GM23338 (cell line): ENCODE measurements around the gene TCN1. TPM values are rescaled to one million over a fixed set of nuclear protein-coding genes. Genes with fewer than 3 reads are reported as not detected.
"Not testable (repeated sequence)": the region's sequence is repeated elsewhere in the genome, so short reads cannot be mapped to it uniquely, and the experiment has no call there.

ENCODE experiments used
- ATAC-seq: fragments of 200-7000 bp; cut with Tn5 transposase; 3 replicates; pipeline ENCODE4 v1.9.1; 2020
- DNase-seq: peaks from one replicate; pipeline ENCODE4 v3.0.0-alpha.2; 2015; ENCODE audit warnings: low spot score
- H2AFZ ChIP-seq: fragments of 200-600 bp; sonication (generic); 2 replicates; pipeline ENCODE4 v1.8.0; 2016; ENCODE audit warnings: antibody characterized with exemption, mild to moderate bottlenecking, moderate library complexity
- H3F3A ChIP-seq: fragments of 200-600 bp; sonication (generic); replicated peaks from 2 replicates; pipeline ENCODE4 v1.8.0; 2017; ENCODE audit warnings: antibody characterized with exemption, mixed run types, low read depth
- H3K27ac ChIP-seq: fragments of 200-600 bp; sonication (generic); 2 replicates; pipeline ENCODE4 v1.6.1; 2016; ENCODE audit warnings: low read depth
- H3K27me3 ChIP-seq: fragments of 200-600 bp; sonication (generic); 2 replicates; pipeline ENCODE4 v1.8.0; 2016; ENCODE audit warnings: mild to moderate bottlenecking, mixed run types, moderate library complexity; ENCODE audit not compliant: insufficient read depth
- H3K36me3 ChIP-seq: fragments of 200-600 bp; sonication (generic); 2 replicates; pipeline ENCODE4 v1.8.0; 2016; ENCODE audit warnings: mild to moderate bottlenecking; ENCODE audit not compliant: insufficient read depth
- H3K4me1 ChIP-seq: fragments of 200-600 bp; sonication (generic); 2 replicates; pipeline ENCODE4 v1.8.0; 2016; ENCODE audit warnings: mild to moderate bottlenecking, moderate library complexity; ENCODE audit not compliant: insufficient read depth
- H3K4me2 ChIP-seq: fragments of 200-600 bp; sonication (generic); 2 replicates; pipeline ENCODE4 v1.7.1; 2017; ENCODE audit warnings: mixed run types
- H3K4me3 ChIP-seq: fragments of 200-600 bp; sonication (generic); 2 replicates; pipeline ENCODE4 v1.6.1; 2016; ENCODE audit warnings: mixed run types
- H3K79me2 ChIP-seq: fragments of 200-600 bp; sonication (generic); replicated peaks from 2 replicates; pipeline ENCODE4 v1.8.0; 2017; ENCODE audit warnings: mild to moderate bottlenecking; ENCODE audit not compliant: insufficient read depth
- H3K9me2 ChIP-seq: fragments of 200-600 bp; sonication (generic); 2 replicates; pipeline ENCODE4 v1.8.0; 2017; ENCODE audit not compliant: insufficient read depth
- H4K20me1 ChIP-seq: fragments of 200-600 bp; sonication (generic); replicated peaks from 2 replicates; pipeline ENCODE4 v1.8.0; 2017; ENCODE audit warnings: mild to moderate bottlenecking; ENCODE audit not compliant: insufficient read depth
- H3K27ac Mint-ChIP-seq: 2 replicates; pipeline ENCODE4 v1.8.0; 2020; ENCODE audit warnings: inconsistent platforms, mild to moderate bottlenecking, moderate library complexity, mixed read lengths
- H3K27me3 Mint-ChIP-seq: 3 replicates; pipeline ENCODE4 v1.8.0; 2022; ENCODE audit warnings: low read depth, mild to moderate bottlenecking, moderate library complexity, mixed read lengths, inconsistent platforms; ENCODE audit not compliant: insufficient read depth, poor library complexity
- H3K36me3 Mint-ChIP-seq: 3 replicates; pipeline ENCODE4 v1.8.0; 2021; ENCODE audit warnings: low read depth, mild to moderate bottlenecking, inconsistent platforms, moderate library complexity, mixed read lengths
- H3K4me1 Mint-ChIP-seq: 3 replicates; pipeline ENCODE4 v1.8.0; 2020; ENCODE audit warnings: mild to moderate bottlenecking, inconsistent platforms, mixed read lengths
- H3K4me3 Mint-ChIP-seq: 3 replicates; pipeline ENCODE4 v1.8.0; 2021; ENCODE audit warnings: moderate library complexity, mild to moderate bottlenecking, inconsistent platforms, mixed read lengths
- H3K9me3 Mint-ChIP-seq: 3 replicates; pipeline ENCODE4 v1.8.0; 2020; ENCODE audit warnings: moderate library complexity, mild to moderate bottlenecking, inconsistent platforms, mixed read lengths
- CREB1 ChIP-seq: fragments of 250-450 bp; sonication (Bioruptor Pico); IDR thresholded peaks from 2 replicates; pipeline ENCODE4 v1.5.0; 2020; ENCODE audit warnings: low read depth, mild to moderate bottlenecking, moderate library complexity
- EZH2 ChIP-seq: fragments of 200-600 bp; sonication (generic); IDR thresholded peaks from one replicate; pipeline ENCODE4 v1.8.0; 2017; ENCODE audit warnings: antibody characterized with exemption, mild to moderate bottlenecking, low read depth; ENCODE audit not compliant: unreplicated experiment
- EZH2phosphoT487 ChIP-seq: fragments of 200-600 bp; sonication (generic); IDR thresholded peaks from one replicate; pipeline ENCODE4 v1.8.1; 2018; ENCODE audit warnings: antibody characterized with exemption; ENCODE audit not compliant: unreplicated experiment
- NANOG ChIP-seq: IDR thresholded peaks from 2 replicates; pipeline ENCODE4 v1.6.1; 2016; ENCODE audit warnings: antibody characterized with exemption, borderline replicate concordance
- POLR2AphosphoS5 ChIP-seq: IDR thresholded peaks from 2 replicates; pipeline ENCODE4 v1.6.1; 2016; ENCODE audit warnings: antibody characterized with exemption, low read depth
- REST ChIP-seq: IDR thresholded peaks from one replicate; pipeline ENCODE4 v1.6.1; 2018; ENCODE audit warnings: antibody characterized with exemption; ENCODE audit not compliant: unreplicated experiment
- STAT1 ChIP-seq: IDR thresholded peaks from one replicate; pipeline ENCODE4 v1.6.1; 2016; ENCODE audit warnings: antibody characterized with exemption; ENCODE audit not compliant: unreplicated experiment
- ZNF114 ChIP-seq: fragments of 250-450 bp; sonication (Bioruptor Pico); IDR thresholded peaks from 2 replicates; pipeline ENCODE4 v1.5.0; 2020; ENCODE audit warnings: mild to moderate bottlenecking, moderate library complexity
- ZNF331 ChIP-seq: fragments of 250-450 bp; sonication (Bioruptor Pico); IDR thresholded peaks from 2 replicates; pipeline ENCODE4 v1.5.0; 2020; ENCODE audit warnings: low read depth, mild to moderate bottlenecking, moderate library complexity
- polyA plus RNA-seq: library from polyadenylated mRNA; unstranded; fragments of >200 nt; fragmentation: Nextera tagmentation; extraction: Ambion mirVana; gene quantifications from 2 replicates; pipeline ENCODE4 v1.2.1, GENCODE V29; 2016
- total RNA-seq: library from RNA; depleted of rRNA; stranded (reverse); fragments of >200 nt; shearing (Covaris generic); gene quantifications from 2 replicates; pipeline ENCODE4 v1.2.3, GENCODE V29; 2014

Gene TCN1
- total and polyA plus RNA-seq, 2 experiments from 2014 or later = not detected

GRCh38 chr11:59818572-59818971 lies 47.7 kb downstream of the TCN1 start (continued):
- no peak for TF ChIP-seq REST

GRCh38 chr11:59816434-59816833 lies 49.9 kb downstream of the TCN1 start:
- not testable (repeated sequence) for H3F3A ChIP-seq, H3K9me2 ChIP-seq, H3K9me3 Mint-ChIP-seq, ATAC-seq, H4K20me1 ChIP-seq, H3K27me3 Mint-ChIP-seq, DNase-seq, H3K27me3 ChIP-seq, H3K36me3 ChIP-seq, H2AFZ ChIP-seq, H3K79me2 ChIP-seq
- H3K4me1 ChIP-seq = peaks cover 51% of the 10 kb centered on the region
- Mint-ChIP-seq H3K27ac (peak overlapping the region; percentile 95), H3K4me1 (peaks cover 62% of the 10 kb centered on the region), H3K36me3 (peaks cover 14% of the 10 kb centered on the region), H3K4me3 (peak overlapping the region; percentile 72)
- peak overlapping the region; percentile 72 for H3K4me2 ChIP-seq
- H3K27ac ChIP-seq = peak overlapping the region; percentile 93
- H3K4me3 ChIP-seq = peak overlapping the region; percentile 43; the same call in 1 of the 2 replicates

- ATAC-seq (peak; percentile 81), DNase-seq (peak; percentile 74)
- Mint-ChIP-seq H3K27ac (peak overlapping the region; percentile 95), H3K27me3 (peaks cover 5% of the 10 kb centered on the region), H3K9me3 (no peaks in the 10 kb centered on the region; the same call in 2 of the 3 replicates), H3K36me3 (peaks cover 14% of the 10 kb centered on the region), H3K4me1 (peaks cover 69% of the 10 kb centered on the region), H3K4me3 (peak overlapping the region; percentile 72)
- Histone ChIP-seq H3K36me3 (no peaks in the 10 kb centered on the region), H2AFZ (no peak overlapping the region), H3K79me2 (no peaks in the 10 kb centered on the region), H3F3A (no peaks in the 10 kb centered on the region), H3K4me2 (peak overlapping the region; percentile 72), H3K27ac (peak overlapping the region; percentile 93), H3K4me3 (peak overlapping the region; percentile 43), H3K4me1 (peaks cover 58% of the 10 kb centered on the region), H3K9me2 (no peaks in the 10 kb centered on the region), H3K27me3 (no peaks in the 10 kb centered on the region), H4K20me1 (no peaks in the 10 kb centered on the region)
- TF ChIP-seq POLR2AphosphoS5 (no peak), NANOG (no peak), ZNF331 (CRISPR knock-in tag) (no peak), ZNF114 (CRISPR knock-in tag) (no peak), CREB1 (CRISPR knock-in tag) (no peak), EZH2phosphoT487 (no peak), REST (no peak), STAT1 (no peak), EZH2 (no peak)
These were observed 50.5 kb downstream of the TCN1 start for GRCh38 chr11:59815754-59816153.
